GM21423 (cell line): ENCODE measurements around the gene DSCAML1.

Source experiments
- ATAC-seq: cut with Tn5 transposase; IDR thresholded peaks from one replicate; pipeline ENCODE4 v1.9.1; 2021; ENCODE audit warnings: mild to moderate bottlenecking, moderate library complexity; ENCODE audit not compliant: unreplicated experiment

DSCAML1 gene

DNA sequence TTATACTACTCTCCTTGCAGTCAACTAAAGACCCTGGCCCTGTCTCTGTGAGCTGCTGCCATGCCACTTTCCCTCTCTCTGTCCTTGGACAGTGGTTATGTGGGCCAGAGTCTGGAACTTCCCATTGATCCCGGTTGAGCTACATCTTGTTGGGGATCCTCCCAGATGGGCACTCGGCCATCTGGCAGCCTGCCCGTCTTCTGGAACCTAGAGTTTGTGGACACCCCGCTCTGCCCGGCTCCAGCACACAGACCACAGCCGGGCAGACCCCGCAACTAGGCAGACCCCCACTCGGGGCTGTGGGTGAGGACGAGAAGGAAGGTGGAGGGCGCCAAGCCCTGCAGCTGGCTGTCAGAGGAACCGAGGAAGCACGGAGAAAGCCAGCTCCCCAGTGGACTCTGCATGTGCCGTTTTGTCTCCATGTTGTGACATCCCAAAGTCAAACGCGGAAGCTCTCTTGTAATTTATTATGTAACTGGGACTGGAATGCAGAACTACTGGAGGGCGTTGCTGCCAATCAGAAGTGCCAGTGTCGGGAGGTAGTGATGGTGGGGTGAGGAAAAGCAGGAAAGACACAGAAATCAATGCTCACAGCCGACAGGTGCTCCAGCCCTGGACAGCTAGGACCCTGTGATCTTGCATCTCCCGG lies 261.7 kb downstream of the DSCAML1 start:
- ATAC-seq, result no peak

DNA sequence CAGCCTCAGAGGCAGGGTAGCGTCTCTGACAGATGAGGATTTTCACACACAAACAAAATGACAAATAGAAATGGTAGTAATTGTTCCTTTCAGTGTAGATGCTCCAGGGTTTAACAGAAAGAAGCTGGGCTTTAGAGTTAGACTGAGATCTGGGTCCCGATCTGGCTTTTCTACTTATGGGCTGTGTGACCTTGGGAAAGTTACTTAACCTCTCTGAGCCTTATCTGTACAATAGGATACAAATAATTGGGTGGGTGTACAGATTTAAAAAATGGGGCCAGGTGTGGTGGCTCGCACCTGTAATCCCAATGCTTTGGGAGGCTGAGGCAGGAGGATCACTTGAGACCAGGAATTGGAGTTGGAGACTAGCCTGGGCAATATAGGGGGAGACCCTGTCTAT lies 264.4 kb downstream of the DSCAML1 start:
- no peak for ATAC-seq

DNA sequence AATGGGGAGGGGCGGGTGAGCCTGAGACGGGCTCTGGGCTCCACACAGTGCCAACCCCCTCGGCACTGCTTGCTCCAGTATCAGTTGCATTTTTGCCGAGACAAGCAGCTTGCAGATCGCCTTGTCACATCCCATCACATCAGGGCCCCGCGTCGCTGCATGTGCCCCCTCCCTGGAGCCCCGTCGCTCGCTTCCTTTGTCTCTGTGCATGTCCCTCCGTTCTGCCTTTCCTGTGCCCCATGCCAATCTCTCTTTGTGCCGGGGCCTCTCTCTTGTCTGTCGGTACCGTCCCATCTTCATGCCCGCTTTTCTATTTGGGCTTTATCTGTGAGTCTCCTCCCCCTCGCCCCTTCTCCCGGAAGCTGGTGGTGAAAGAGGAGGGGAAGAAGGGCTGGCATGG lies 267.2 kb downstream of the DSCAML1 start:
- no peak for ATAC-seq

DNA sequence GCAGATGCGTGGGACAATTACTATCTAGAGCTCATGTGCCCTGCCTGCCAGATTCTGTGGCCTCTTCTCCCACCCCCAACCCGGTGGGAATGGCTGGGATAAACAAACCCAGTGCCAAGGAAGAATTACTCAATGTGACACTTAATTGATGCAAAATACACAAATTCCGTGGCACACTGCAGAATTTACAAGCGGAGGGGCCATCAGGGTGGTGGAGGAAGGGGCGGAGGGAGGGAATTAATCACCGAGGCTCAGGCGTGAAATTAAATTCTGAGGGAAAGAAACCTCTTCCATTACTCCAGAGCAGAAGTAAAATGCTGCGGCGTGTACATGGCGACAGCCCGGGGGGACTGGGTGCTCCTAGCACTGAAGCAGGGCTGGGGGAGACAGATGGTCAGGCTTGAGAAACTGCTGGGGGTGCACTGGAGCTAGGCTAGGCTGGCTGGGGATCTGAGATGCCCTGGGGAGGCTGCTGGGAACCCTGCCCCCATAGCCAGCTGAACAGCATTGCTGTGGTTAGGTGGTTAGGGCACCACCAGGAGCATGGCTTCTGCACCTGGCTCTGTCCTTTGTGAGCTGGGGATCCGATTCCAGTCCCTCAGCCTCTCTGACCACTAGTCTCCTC lies 268.8 kb downstream of the DSCAML1 start:
- ATAC-seq, result no peak

DNA sequence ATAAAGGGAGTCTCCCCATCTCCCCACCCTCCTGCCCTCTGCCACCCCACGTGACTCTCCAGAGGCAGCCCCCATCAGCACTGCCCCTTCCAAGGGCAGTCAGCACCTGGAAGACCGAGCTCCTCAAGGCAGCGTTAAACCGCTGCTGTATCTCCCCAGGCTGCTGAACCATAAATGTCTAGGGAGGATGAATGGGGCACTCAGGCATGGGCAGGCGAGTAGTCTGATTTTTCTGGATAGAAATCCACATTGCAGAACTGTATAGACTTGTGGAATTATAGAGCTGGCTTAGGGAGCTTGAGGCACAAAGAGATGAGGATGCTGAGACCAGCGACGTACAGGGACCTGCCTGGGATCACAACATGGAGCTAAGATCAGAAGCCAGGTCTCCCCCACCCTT lies 269.7 kb downstream of the DSCAML1 start:
- no peak for ATAC-seq

DNA sequence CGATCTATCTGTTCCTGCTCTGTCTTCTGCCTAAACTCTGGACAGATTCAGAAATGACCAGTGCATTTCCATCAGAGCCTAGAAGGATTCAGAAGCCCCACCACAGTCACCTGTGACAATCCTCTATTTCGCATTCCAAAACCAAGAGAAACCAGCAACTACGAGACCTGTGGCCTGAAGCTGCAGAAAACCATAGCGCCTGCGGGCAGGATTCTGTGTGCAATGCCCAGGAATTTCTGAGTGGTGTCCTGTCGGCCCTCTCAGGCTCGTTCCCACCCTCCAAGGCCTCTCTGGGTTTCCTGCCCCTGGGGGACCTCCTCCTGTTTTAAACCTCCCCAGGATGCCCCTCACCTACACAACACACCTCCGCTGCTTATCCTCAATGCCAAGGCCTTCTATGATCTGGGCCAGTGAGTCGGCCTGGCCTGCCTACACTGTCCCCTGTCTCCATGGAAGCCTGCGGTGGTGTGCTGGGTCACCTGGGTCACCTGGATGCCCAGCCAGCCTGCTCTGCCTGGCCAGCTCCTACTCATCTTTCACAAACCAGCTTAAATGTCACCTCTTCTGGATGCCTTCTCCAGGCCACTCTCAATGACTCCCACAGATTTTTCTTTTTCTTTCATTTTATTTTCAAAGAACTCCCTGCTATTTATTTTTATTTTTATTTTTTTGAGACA lies 271.0 kb downstream of the DSCAML1 start:
- ATAC-seq, result no peak

DNA sequence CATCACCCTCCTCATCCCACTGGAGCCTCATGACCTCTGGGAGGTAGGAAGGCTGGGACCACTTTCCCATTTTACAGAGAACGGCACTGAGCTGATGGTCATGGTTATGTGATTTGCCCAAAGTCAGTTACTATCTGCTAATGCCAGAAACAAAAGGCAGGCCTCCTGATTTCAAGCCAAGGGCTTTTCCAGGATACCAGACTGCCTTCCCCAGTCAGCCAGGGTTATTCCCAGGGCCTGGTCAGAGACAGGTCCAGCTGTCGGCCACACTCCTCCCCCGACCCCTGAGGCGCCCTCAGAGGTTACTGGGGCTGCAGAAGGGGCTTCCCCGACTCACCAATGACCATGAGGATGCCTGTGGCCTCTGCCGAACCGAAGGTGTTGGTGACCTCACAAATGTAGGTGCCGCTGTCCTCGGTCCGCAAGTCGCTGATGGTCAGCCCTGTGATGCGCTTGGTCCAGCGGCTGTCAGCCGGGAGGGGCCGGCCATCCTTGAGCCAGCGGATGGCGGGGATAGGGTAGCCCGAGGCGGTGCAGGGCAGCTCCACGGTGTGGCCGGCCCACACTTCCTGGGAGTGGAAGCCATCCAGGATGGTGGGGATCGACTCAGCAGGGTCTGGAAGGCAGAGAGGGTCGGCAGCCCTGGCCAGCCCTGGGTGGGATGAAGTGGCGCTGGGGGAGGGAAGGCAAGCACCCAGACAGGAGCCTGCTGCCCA lies 272.4 kb downstream of the DSCAML1 start:
- ATAC-seq, result no peak

DNA sequence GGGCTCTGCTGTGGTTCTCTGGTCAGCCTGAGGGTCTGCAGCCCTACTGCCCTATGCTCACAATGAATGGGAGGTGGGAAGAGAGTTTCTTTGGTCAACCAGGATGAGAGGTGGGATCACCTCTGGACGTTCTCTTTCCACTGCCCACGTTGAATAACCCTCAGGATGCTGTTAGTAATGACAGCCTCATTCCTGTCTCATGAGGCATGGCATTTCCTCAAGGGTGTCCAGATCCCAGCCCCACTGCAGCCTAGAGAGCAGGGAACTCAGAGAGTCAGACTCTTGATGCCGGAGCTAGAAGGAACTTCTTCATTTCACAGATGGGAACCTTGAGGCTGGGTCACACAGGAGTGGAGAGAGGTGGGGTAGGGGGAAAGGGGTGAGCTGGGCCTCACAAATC lies 273.3 kb downstream of the DSCAML1 start:
- ATAC-seq, result no peak

DNA sequence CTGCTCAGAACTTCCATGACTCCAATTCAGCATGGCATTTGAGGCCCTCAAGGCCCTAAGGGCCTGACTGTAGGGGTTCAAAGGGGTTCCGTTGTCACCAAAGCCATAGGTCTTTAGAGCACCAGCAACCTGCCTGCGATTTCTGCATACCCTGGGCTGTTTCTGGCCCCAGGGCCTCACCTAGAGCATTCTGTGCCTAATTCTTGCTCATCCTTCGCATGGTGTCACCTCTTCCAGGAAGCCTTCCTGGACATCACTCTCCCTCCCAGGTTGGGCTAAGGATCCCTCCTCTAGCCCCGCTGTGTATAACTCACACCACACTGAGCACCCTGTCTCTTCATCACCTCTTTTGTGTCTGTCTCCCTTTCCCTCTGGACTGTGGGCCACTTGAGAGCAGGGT lies 275.0 kb downstream of the DSCAML1 start:
- ATAC-seq, result no peak

DNA sequence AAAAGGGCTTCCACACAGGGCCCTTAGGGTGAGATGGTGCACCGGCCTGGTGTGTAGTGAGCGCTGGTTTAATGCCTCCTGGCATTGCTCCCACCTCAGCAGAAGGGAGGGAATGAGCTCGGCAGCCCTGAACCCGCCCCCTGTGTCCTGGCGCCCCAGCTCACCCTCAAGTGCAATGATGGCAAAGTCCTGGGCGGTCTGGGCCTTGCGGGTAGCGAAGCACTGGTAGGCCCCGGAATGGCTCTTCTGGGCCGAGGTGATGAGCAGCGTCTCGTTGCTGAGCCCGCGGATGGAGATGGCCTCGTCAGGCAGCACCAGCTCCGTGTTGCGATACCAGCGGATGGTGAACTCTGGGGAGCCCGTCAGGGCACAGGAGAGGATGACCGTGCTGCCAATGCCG lies 276.1 kb downstream of the DSCAML1 start:
- ATAC-seq, result no peak

DNA sequence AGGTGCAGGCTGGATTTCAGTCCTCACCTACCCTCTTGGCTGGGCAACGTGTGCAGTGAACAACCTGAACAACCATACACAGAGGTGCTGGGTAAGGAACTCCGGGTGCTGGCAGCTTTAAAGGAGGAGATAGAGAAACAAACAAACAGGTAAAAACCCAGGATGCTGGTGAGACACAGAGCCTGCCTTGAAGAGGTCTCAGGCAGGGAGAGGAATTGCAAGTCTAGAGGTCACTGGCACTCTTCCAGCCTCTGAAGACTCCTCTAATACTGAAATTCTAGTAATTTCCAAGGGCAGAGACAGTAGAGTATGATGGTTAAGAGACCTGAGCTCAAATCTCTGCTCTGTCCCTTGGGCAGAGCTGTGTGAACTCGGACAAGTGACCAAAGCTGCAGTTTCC lies 276.8 kb downstream of the DSCAML1 start:
- no peak for ATAC-seq

DNA sequence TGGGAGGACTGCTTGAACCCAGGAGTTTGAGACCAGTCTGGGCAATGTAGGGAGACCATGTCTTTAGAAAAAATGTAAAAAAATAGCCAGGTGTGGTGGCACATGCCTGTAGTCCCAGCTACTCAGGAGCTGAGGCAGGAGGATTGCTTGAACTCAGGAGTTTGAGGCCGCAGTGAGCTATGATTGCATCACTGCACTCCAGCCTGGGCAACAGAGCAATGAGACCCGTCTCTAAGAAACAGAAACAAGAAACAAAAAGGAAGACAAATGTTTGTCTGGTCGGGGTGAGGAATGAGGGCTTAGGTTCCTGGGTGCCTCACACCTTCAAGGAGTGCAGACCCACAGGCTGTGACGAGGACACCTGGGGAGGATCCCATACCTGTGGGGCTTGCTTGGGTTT lies 277.4 kb downstream of the DSCAML1 start:
- no peak for ATAC-seq

DNA sequence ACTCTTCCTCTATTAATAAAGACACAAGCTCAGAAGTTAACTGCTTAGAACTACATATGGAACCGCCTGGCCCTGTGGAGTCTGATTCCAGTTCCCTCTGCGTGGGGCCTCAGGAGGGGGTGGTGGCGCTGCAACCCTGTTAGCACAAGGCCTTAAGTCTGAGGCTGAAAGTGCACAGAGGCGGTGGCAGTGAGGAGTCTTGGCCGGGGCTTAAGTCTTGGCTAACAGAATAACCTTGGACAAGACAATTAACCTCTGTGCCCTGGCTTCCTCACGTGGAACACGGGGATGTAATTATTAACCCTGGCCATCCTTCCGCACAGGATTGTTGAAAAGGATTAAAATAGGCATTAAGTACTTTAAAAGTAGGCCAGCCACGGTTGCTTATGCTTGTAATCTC lies 277.8 kb downstream of the DSCAML1 start:
- ATAC-seq, result no peak

DNA sequence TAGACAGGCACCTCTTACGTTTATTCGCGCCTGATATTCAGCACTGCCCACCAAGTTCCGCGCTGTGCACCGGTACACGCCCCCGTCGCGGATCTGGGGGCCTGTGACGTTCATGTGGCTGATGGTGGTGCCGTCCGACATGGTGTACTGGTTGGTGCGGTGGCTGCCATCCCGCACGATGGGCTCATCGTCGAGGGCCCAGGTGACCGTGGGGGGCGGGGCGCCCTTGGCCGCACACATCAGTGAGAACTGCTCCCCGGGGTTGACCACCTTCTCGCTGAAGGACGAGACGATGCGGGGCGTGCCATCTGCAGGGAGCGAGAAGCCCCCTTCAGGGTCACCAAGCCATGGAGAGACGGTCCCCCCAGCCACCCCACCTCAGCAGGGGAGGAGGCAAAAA lies 278.6 kb downstream of the DSCAML1 start:
- ATAC-seq, result no peak

DNA sequence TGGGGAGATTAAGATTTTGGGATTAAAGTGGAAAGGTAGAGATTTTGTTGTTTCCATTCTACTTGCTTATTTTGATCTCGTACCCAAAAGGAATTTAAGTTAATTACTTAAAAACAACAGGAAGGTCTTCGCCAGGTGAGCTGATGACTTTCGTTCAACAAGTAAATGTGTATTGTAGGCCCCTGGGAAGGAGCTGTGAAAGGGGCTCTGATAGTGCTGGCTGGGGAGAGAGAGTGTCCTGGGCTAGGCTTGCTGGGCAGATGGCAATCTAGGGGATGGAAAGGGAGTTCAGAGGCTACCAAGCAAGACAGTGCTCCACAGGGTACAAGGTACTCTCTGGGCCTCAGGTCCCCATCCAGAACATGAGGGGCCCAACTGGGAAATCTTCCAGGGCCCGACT lies 279.9 kb downstream of the DSCAML1 start:
- ATAC-seq, result no peak

DNA sequence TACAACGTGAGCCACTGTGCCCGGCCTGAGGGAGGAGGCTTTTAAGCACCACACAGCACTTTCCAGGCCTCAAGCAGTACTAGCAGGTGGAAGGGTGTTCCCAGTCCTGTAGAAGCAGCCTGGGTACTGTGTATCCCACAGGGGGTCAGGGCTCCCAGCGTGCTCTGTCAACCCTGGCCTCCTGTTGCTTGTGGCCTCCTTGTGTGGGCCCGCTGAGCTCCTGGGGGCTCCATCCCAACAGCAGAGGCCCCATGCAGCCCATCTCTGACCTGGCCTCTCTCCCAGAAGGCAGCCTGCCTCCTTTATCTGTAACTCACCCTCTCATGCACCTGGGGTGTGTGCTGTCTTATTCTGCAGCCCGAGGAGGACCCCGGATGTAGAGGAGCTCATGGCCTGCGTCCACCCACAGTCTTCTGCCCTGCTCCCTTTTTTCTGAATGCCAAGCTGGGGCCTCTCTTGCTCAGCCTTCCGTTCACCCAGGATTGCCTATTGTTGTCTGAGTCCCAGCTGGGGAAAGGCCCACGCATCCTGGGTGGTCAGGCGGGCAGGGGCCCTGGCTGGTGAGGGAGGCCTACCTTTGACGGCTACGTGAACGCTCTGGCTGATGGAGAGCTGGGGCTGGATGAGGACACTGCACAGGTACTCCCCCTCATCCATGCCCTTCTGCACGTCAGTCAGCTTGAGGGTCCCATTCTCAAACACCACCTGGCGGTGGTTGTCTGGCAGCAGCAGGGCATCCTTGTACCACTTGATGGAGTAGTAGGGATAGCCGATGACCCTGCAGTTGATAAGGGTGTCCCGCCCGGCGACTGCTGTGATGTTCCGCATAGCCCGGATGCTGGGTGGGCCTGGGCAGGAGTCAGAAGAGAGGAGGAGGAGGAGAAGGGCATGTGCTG lies 280.9 kb downstream of the DSCAML1 start:
- no peak for ATAC-seq

DNA sequence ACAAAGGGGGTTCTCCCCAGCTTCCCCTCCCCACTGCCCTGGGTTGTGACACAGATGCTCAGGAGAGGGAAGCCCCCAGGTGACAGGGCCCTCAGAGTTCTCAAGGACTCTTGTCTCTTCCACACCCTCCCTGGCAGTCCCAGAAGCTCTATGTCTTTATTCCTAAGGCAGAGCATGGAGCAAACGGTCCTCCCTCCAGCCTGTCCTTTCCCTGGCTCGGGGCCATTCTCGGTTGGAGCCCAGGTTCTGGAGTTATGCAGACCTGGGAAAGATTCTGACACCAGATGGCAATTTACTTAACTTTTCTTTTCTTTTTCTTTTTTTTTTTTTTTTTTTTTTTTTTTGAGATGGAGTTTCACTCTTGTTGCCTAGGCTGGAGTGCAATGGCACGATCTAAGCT lies 282.8 kb downstream of the DSCAML1 start:
- no peak for ATAC-seq

DNA sequence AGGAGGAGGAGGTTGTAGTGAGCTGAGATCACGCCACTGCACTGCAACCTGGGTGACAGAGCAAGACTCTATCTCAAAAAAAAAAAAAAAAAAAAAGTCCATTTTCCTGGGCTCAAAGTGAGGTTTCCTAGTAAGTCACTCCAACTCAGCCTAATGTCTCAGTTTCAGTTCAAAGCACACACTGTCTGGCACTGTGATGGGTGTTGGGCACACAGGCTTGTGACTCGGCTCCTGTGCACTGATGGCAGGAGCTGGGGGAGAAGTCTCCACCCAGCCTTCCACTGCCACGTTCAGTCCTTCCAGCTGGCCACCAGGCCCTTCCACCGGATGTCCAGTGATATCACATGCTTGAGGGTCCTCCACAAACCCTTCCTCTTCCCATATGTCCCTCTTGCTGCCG lies 283.4 kb downstream of the DSCAML1 start:
- no peak for ATAC-seq

DNA sequence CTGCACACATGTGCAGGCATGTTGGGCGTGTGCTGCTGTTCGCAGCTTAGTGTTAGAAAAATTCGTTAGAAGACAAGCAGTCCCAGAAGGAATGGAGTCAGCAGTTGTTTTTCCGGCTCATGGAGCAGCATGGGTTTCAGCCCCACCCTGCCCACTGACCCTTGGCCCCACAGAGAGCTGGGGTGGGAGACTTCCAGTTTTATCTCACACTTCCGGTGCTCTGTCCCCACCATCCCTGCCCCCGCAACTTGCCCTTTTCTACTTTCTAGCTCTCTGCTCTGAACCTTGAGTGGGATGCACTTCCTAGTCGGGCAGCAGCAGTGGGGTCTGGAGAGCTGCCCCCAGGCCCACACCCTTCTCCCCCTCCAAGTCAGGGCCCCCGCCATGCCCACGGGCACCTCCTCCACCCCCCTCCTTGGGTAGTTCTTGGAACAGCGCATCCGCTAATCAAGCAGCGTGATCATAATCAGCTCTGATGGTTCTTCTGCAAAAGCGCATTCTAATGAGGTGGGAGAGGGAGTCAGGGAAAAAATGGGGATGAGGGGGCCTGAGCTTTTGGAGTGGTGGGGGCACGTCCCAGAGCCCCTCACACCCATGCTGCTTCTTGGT lies 285.0 kb downstream of the DSCAML1 start:
- no peak for ATAC-seq

DNA sequence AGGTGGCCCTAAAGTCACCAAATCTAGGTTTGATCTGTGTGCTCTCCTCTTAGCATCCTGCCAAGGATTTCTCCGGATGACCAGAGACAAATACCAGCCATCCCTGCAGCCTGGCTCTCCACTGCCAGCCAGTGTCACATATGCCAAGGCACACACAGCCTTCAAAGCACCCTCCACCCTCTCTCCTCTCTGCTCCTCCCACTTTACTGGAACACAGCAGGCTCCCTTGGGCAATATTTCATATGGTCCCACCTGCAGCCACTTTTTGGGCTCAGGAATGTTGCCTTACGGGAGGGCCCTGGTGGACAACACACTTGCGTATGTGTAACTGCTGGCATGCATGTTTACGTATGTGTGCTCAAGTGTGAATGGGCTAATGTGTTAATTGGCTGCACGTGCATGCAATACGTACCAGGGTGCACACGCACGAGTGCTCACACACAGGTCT lies 285.5 kb downstream of the DSCAML1 start:
- ATAC-seq, result no peak
